HEK293T (cell line): ENCODE results near the gene AIFM1.

Source experiments
- CTCF ChIA-PET: fragments of 350-600 bp; formaldehyde crosslinking; extraction: SDS; loops from one replicate; lab custom pipeline; 2021; ENCODE audit warnings: antibody characterized with exemption, inconsistent platforms; lab: Yijun Ruan, JAX
- POLR2A ChIA-PET: fragments of 350-600 bp; formaldehyde crosslinking; extraction: SDS; loops from one replicate; lab custom pipeline; 2020; ENCODE audit warnings: antibody characterized with exemption, inconsistent platforms; lab: Yijun Ruan, JAX
- DNase-seq: peaks from one replicate; pipeline ENCODE4 v3.0.0; 2012; ENCODE audit warnings: mixed read lengths; ENCODE audit errors: extremely low spot score
- ARNT ChIP-seq: fragments of 450-650 bp; IDR thresholded peaks from 2 replicates; pipeline ENCODE4 v1.6.1; 2017; ENCODE audit warnings: mild to moderate bottlenecking
- BHLHE40 ChIP-seq: fragments of 450-650 bp; IDR thresholded peaks from 2 replicates; pipeline ENCODE4 v1.6.1; 2016; ENCODE audit warnings: mild to moderate bottlenecking, moderate library complexity, borderline replicate concordance
- CTBP1 ChIP-seq: fragments of 450-650 bp; IDR thresholded peaks from 2 replicates; pipeline ENCODE4 v1.6.1; 2016; ENCODE audit warnings: borderline replicate concordance
- ELF4 ChIP-seq: fragments of 450-650 bp; IDR thresholded peaks from 2 replicates; pipeline ENCODE4 v1.6.1; 2017; ENCODE audit warnings: antibody characterized with exemption
- FOXA1 ChIP-seq: fragments of 450-650 bp; IDR thresholded peaks from 2 replicates; pipeline ENCODE4 v1.6.1; 2016; ENCODE audit warnings: mild to moderate bottlenecking
- FOXK2 ChIP-seq: fragments of 450-650 bp; IDR thresholded peaks from 2 replicates; pipeline ENCODE4 v1.6.1; 2016; ENCODE audit warnings: mild to moderate bottlenecking
- FOXM1 ChIP-seq: fragments of 450-650 bp; IDR thresholded peaks from 2 replicates; pipeline ENCODE4 v1.6.1; 2017; ENCODE audit warnings: mild to moderate bottlenecking, borderline replicate concordance
- HDGF ChIP-seq: fragments of 450-650 bp; IDR thresholded peaks from 2 replicates; pipeline ENCODE4 v1.6.1; 2017; ENCODE audit warnings: antibody characterized with exemption, borderline replicate concordance
- L3MBTL2 ChIP-seq: fragments of 450-650 bp; conservative IDR thresholded peaks from 2 replicates; pipeline ENCODE4 v1.6.1; 2016; ENCODE audit warnings: mild to moderate bottlenecking
- LEF1 ChIP-seq: fragments of 450-650 bp; IDR thresholded peaks from 2 replicates; pipeline ENCODE4 v1.6.1; 2017; ENCODE audit warnings: mild to moderate bottlenecking, borderline replicate concordance
- NFRKB ChIP-seq: fragments of 450-650 bp; IDR thresholded peaks from 2 replicates; pipeline ENCODE4 v1.6.1; 2016; ENCODE audit warnings: mild to moderate bottlenecking, moderate library complexity
- PKNOX1 ChIP-seq: fragments of 450-650 bp; IDR thresholded peaks from 2 replicates; pipeline ENCODE4 v1.6.1; 2016
- SP1 ChIP-seq: fragments of 450-650 bp; IDR thresholded peaks from 2 replicates; pipeline ENCODE4 v1.6.1; 2017
- SUZ12 ChIP-seq: fragments of 450-650 bp; IDR thresholded peaks from 2 replicates; pipeline ENCODE4 v1.6.1; 2016; ENCODE audit warnings: mild to moderate bottlenecking
- TARDBP ChIP-seq: fragments of 450-650 bp; IDR thresholded peaks from 2 replicates; pipeline ENCODE4 v1.6.1; 2016
- ZNF384 ChIP-seq: fragments of 450-650 bp; IDR thresholded peaks from 2 replicates; pipeline ENCODE4 v1.6.1; 2016

AIFM1 gene

GRCh38 chrX:130097507-130098209, 68.0 kb downstream of the AIFM1 start:
- TF ChIP-seq HDGF: no peak
- no peak for TF ChIP-seq NFRKB
- no peak for TF ChIP-seq FOXM1
- TF ChIP-seq FOXK2: no peak
- TF ChIP-seq ELF4: no peak
- no peak for TF ChIP-seq CTBP1
- TF ChIP-seq ZNF384: no peak
- no peak for TF ChIP-seq ARNT
- no peak for TF ChIP-seq FOXA1
- no peak for TF ChIP-seq SUZ12
- TF ChIP-seq BHLHE40: no peak
- no peak for TF ChIP-seq SP1
- TF ChIP-seq L3MBTL2: no peak
- no peak for TF ChIP-seq TARDBP
- TF ChIP-seq PKNOX1: no peak
- TF ChIP-seq LEF1: no peak
- DNase-seq: no peak
- POLR2A ChIA-PET: no interaction called here
- CTCF ChIA-PET: interaction anchor here (0.8 kb wide), 1 partner anchor 18 kb away, joined by 4 read pairs; no protein-coding TSS in a partner anchor

DNA sequence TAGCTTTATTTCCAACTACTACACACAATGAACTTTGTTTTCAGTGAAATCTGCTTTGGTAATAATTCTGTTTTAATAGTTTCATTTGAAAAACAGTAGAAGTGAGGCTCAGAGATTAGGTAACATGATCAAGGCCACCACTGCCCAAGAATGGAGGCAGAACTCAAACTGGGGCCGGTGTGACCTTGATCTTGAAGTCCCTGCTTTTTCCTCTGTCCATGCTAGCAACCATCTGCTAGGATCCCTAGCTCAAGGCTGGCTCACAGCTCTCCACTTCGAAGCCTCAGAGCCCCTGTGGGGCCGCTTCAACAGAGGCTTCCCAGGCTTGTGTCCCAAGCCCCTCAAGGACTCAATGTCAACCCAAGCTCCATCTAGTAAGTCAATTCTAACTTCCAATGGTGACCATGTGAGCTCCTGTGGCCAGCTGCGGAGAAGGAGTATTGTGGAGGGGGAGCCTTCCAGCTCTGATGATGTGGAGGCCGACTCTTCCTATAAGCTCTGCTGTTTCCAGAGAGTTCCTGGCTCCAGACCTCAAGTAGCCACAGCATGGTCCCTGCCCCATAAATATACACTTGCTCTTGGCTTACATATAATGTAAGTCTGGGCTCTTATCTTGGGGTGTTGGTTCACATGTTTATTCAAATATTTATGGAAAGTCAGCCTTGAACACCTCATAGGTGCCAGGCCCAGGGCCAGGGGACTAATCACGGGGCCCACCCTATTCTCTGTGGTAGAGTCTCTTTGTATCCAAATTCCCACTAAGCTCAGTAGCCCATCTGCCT, 70.2 kb downstream of the AIFM1 start:
- ChIA-PET CTCF (interaction anchor here (0.7 to 1.5 kb wide), 4 partner anchors 10 to 489 kb away, joined by 3 to 7 read pairs (median 3); no protein-coding TSS in a partner anchor), POLR2A (no interaction called here)
- no peak for DNase-seq
- TF ChIP-seq ZNF384 (no peak), SP1 (no peak), FOXK2 (no peak), ARNT (no peak), L3MBTL2 (no peak)

DNA sequence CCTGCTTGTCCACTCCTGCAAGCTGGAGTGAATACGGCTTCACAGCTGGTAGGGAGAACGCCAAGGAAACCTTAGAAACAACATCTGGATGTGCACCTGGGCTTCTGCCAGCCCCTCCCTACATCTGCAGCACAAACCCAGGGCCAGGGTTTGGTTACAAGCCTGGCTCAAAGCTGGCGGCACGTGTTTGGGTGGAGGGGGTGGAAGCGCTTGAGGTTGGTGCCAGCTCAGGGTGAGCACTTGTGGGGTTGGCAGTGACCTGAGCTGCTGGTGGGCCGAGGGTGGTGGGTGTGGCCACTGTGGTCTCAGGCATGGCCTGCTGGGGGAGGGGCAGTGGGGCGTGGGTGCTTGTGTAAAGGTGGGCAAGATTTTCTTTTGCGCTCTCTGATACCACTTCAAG, 70.9 kb downstream of the AIFM1 start:
- CTCF ChIA-PET: interaction anchor here (1.1 to 1.5 kb wide), 2 partner anchors 9 to 15 kb away, joined by 3 read pairs; no protein-coding TSS in a partner anchor
- TF ChIP-seq HDGF (no peak), SP1 (no peak), ELF4 (no peak), NFRKB (no peak), FOXM1 (no peak), FOXK2 (no peak), SUZ12 (no peak)
- no peak for DNase-seq
- POLR2A ChIA-PET: no interaction called here

DNA sequence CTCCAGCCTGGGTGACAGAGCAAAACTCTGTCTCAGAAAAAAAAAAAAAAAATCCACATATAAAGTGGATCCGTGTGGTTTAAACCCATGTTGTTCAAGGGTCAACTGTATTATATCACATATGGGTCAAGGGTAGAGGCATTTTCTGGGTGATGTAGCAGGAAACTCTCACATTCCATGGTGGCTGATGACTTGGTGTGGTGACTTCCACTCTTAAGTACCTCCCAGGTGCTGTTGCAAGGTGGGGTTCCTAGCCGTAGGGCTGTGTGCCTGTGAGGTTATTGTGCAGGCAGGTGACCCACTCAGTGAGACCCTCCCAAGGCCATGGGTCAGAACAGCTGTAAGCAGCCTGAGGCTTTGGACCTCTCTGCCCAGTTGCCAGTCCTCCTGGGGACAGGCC, 72.4 kb downstream of the AIFM1 start:
- no peak for DNase-seq
- ChIA-PET POLR2A (no interaction called here), CTCF (no interaction called here)
- TF ChIP-seq ARNT: no peak
- no peak for TF ChIP-seq CTBP1
- no peak for TF ChIP-seq LEF1
- TF ChIP-seq L3MBTL2: no peak
- no peak for TF ChIP-seq FOXK2
- TF ChIP-seq HDGF: no peak

GRCh38 chrX:130091980-130092522, 73.6 kb downstream of the AIFM1 start:
- no peak for DNase-seq
- CTCF ChIA-PET: no interaction called here
- TF ChIP-seq SP1 (no peak), ARNT (no peak), BHLHE40 (no peak), LEF1 (no peak), SUZ12 (no peak), NFRKB (no peak), ZNF384 (no peak), FOXM1 (no peak), FOXK2 (no peak), TARDBP (no peak), ELF4 (no peak), PKNOX1 (no peak), CTBP1 (no peak), L3MBTL2 (no peak), HDGF (no peak)
- POLR2A ChIA-PET: no interaction called here

DNA sequence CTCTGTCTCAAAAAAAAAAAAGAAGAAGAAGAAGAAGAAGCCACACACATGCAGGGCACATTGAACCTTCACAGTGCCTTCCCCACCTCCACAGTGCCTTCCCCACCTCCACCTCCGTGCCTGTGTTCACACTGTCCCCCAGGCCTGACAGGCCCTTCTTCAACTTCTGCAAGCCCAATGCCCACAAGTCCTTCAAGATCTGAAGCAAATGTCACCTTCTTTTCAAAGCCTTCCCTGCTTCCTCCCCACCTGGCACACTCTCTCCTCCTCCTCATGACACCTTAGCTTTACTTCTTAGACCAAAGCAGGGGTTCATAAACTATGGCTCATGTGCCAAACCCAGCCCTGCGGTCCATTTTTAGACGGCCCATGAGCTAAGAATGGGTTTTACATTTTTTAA, 75.3 kb downstream of the AIFM1 start:
- no peak for DNase-seq
- ChIA-PET CTCF (no interaction called here), POLR2A (no interaction called here)
- TF ChIP-seq SUZ12: no peak
- no peak for TF ChIP-seq LEF1
- TF ChIP-seq ARNT: no peak
- no peak for TF ChIP-seq PKNOX1
- TF ChIP-seq SP1: no peak
- TF ChIP-seq TARDBP: no peak
- no peak for TF ChIP-seq FOXM1
- no peak for TF ChIP-seq FOXK2
- no peak for TF ChIP-seq BHLHE40
- TF ChIP-seq CTBP1: no peak
- TF ChIP-seq NFRKB: no peak
- TF ChIP-seq ZNF384: no peak
- TF ChIP-seq FOXA1: no peak
- no peak for TF ChIP-seq HDGF
